K562 (cell line): ENCODE measurements around the gene ACSF2. TPM values are rescaled to one million over a fixed set of nuclear protein-coding genes. Genes with fewer than 3 reads are reported as not detected.

Experiments used
- ATAC-seq: fragments of 200-7000 bp; cut with Tn5 transposase; 3 replicates; pipeline ENCODE4 v1.9.1; 2020; ENCODE audit warnings: moderate library complexity
- BruUV-seq: library from RNA; stranded (reverse); fragments of 400-500 nt; replicated peaks from 2 replicates; lab custom pipeline; 2021; lab: Mats Ljungman, UMichigan
- CTCF ChIA-PET: fragments of 300-600 bp; formaldehyde crosslinking; extraction: SDS; loops from one replicate; lab custom pipeline; 2021; ENCODE audit warnings: low intra/inter-chr PET ratio; lab: Yijun Ruan, JAX
- POLR2A ChIA-PET: fragments of 300-600, 350-650 bp; sonication (Branson Sonifier 250); formaldehyde crosslinking; extraction: SDS; loops from one replicate; lab custom pipeline; 2021; ENCODE audit warnings: antibody characterized with exemption, inconsistent platforms; lab: Yijun Ruan, JAX
- DNase-seq, 4 experiments: peaks; one replicate each; pipeline versions ENCODE4 v3.0.0 to v3.0.0-alpha.2; 2011 to 2018; ENCODE audit warnings: low spot score in 3 of 4, mixed read lengths in 3 of 4; ENCODE audit errors: extremely low read depth in 1 of 4
- FAIRE-seq: peaks from 2 replicates; lab custom pipeline; 2011; peaks lifted over from hg19 to GRCh38; lab: Jason Lieb, UNC
- H2AFZ ChIP-seq: 2 replicates; pipeline ENCODE4 v1.6.0; 2011; ENCODE audit warnings: low read depth, low read length, control low read depth, inconsistent platforms
- H3K27ac ChIP-seq: fragments of 200-600 bp; 3 replicates; pipeline ENCODE4 v1.8.0; 2011; ENCODE audit warnings: low read depth, mild to moderate bottlenecking, control low read depth, inconsistent platforms, low read length, moderate library complexity, mixed read lengths; ENCODE audit errors: extremely low read depth
- H3K27me3 ChIP-seq, 2 experiments: fragments of 300-600 bp in 1 of 2; 2 replicates in 1 of 2; 3 replicates in 1 of 2; pipeline versions ENCODE4 v1.6.0 to v1.8.0; 2011; ENCODE audit warnings: inconsistent platforms in 2 of 2, low read length in 2 of 2, mild to moderate bottlenecking in 1 of 2, mixed read lengths in 1 of 2, moderate library complexity in 1 of 2; ENCODE audit not compliant: control insufficient read depth in 2 of 2, insufficient read depth in 2 of 2
- H3K36me3 ChIP-seq: fragments of 300-600 bp; 3 replicates; pipeline ENCODE4 v1.8.0; 2011; ENCODE audit warnings: mild to moderate bottlenecking, low read length, inconsistent platforms; ENCODE audit not compliant: control insufficient read depth, insufficient read depth
- H3K4me1 ChIP-seq, 2 experiments: fragments of 200-600 bp in 1 of 2; replicated peaks in 1 of 2; 2 replicates in 1 of 2; 3 replicates in 1 of 2; pipeline versions ENCODE4 v1.5.1 to v1.8.0; 2011; ENCODE audit warnings: inconsistent platforms in 2 of 2, low read length in 2 of 2, mild to moderate bottlenecking in 1 of 2, mixed read lengths in 1 of 2, moderate library complexity in 1 of 2; ENCODE audit not compliant: control insufficient read depth in 2 of 2, insufficient read depth in 2 of 2
- H3K4me2 ChIP-seq: 2 replicates; pipeline ENCODE4 v1.6.1; 2011; ENCODE audit warnings: low read length, control low read depth, inconsistent platforms, mixed read lengths; ENCODE audit not compliant: insufficient read depth
- H3K4me3 ChIP-seq: fragments of 200-600 bp; sonication (generic), shearing (Covaris generic); 2 replicates; pipeline ENCODE4 v1.5.1; 2016; ENCODE audit warnings: control low read depth, inconsistent platforms
- H3K79me2 ChIP-seq: fragments of 200-600 bp; 3 replicates; pipeline ENCODE4 v1.8.0; 2011; ENCODE audit warnings: low read length, inconsistent platforms; ENCODE audit not compliant: control insufficient read depth, insufficient read depth
- H3K9ac ChIP-seq, 2 experiments: 2 replicates each; pipeline versions ENCODE4 v1.6.0 to v1.6.1; 2011; ENCODE audit warnings: low read depth in 2 of 2, low read length in 2 of 2, control low read depth in 1 of 2, inconsistent platforms in 1 of 2, mild to moderate bottlenecking in 1 of 2, mixed read lengths in 1 of 2; ENCODE audit not compliant: insufficient read depth in 1 of 2
- H3K9me1 ChIP-seq: one replicate; pipeline ENCODE4 v1.6.0; 2011; ENCODE audit warnings: inconsistent platforms, mild to moderate bottlenecking, low read length, moderate library complexity; ENCODE audit not compliant: control insufficient read depth, insufficient read depth
- H3K9me3 ChIP-seq: replicated peaks from 2 replicates; pipeline ENCODE4 v1.5.1; 2011; ENCODE audit warnings: low read depth, low read length, inconsistent platforms; ENCODE audit not compliant: control insufficient read depth, insufficient read depth
- H4K20me1 ChIP-seq: replicated peaks from 2 replicates; pipeline ENCODE4 v1.6.1; 2011; ENCODE audit warnings: low read length, inconsistent platforms, mixed read lengths; ENCODE audit not compliant: control insufficient read depth, insufficient read depth
- ATF2 ChIP-seq: sonication (generic); formaldehyde crosslinking; IDR thresholded peaks from 2 replicates; pipeline ENCODE4 v1.8.1; 2022; ENCODE audit warnings: missing genetic modification reagents
- BRD4 ChIP-seq: fragments of 200-600 bp; sonication (generic); IDR thresholded peaks from 2 replicates; pipeline ENCODE4 v1.6.1; 2017; ENCODE audit warnings: inconsistent platforms
- CXXC5 ChIP-seq: fragments of 250-450 bp; sonication (Bioruptor Pico); IDR thresholded peaks from 2 replicates; pipeline ENCODE4 v1.8.0; 2022; ENCODE audit warnings: inconsistent platforms, mild to moderate bottlenecking, moderate library complexity
- GABPB2 ChIP-seq: fragments of 250-450 bp; sonication (Bioruptor Pico); conservative IDR thresholded peaks from 2 replicates; pipeline ENCODE4 v1.5.1; 2021; ENCODE audit warnings: mild to moderate bottlenecking
- HMGXB4 ChIP-seq: sonication (generic); formaldehyde crosslinking; IDR thresholded peaks from 2 replicates; pipeline ENCODE4 v1.8.1; 2023; ENCODE audit warnings: mild to moderate bottlenecking, missing genetic modification reagents
- HNRNPL ChIP-seq: fragments of 200-400 bp; formaldehyde crosslinking; IDR thresholded peaks from 2 replicates; pipeline ENCODE4 v1.6.1; 2017; ENCODE audit warnings: low read depth, mild to moderate bottlenecking, low read length
- MAFF ChIP-seq: IDR thresholded peaks from 2 replicates; pipeline ENCODE4 v1.6.1; 2012; ENCODE audit warnings: low read length, improper control_type of control experiment
- SMARCA5 ChIP-seq: fragments of 450-650 bp; IDR thresholded peaks from 2 replicates; pipeline ENCODE4 v1.6.1; 2016
- SP2 ChIP-seq: IDR thresholded peaks from 2 replicates; pipeline ENCODE4 v1.6.1; 2011; ENCODE audit warnings: mild to moderate bottlenecking, low read depth, low read length, moderate library complexity; ENCODE audit not compliant: poor library complexity, severe bottlenecking; ENCODE audit errors: extremely low read depth
- ZNF318 ChIP-seq, 2 experiments: fragments of 450-650 bp; IDR thresholded peaks; 2 replicates each; pipeline ENCODE4 v1.6.1; 2016; ENCODE audit warnings: mild to moderate bottlenecking in 2 of 2, borderline replicate concordance in 1 of 2, low read depth in 1 of 2, moderate library complexity in 1 of 2
- ZNF644 ChIP-seq: fragments of 200-800 bp; sonication (Bioruptor generic); IDR thresholded peaks from 2 replicates; pipeline ENCODE4 v1.6.1; 2016; ENCODE audit warnings: low read depth, missing genetic modification characterization, missing compliant biosample characterization
- ZNF695 ChIP-seq: fragments of 450-650 bp; formaldehyde crosslinking; IDR thresholded peaks from 2 replicates; pipeline ENCODE4 v1.4.0; 2020; ENCODE audit warnings: mild to moderate bottlenecking, moderate library complexity
- WGBS: fragments of 100-300 bp; shearing (Covaris generic); methylation state at CpG from one replicate; pipeline ENCODE4 v1.1.6; 2016; ENCODE audit warnings: low coverage, mixed read lengths; ENCODE audit not compliant: insufficient coverage; ENCODE audit errors: missing lambda C conversion rate; 5-methylcytosine and 5-hydroxymethylcytosine counted together
- in situ Hi-C: fragments of 300-500 bp; cut with MboI; formaldehyde crosslinking; loops from 4 replicates; pipeline ENCODE4 v1.15.0; 2018; ENCODE audit warnings: inconsistent platforms, mixed read lengths
- intact Hi-C: fragments of 100-400 bp; cut with micrococcal nuclease; formaldehyde crosslinking; loops from 2 replicates; pipeline ENCODE4 v1.14.2; 2022
- polyA plus RNA-seq, 8 experiments: library from polyadenylated mRNA; depleted of rRNA in 4 of 8; stranded (reverse) in 5 of 8; unstranded in 3 of 8; fragments of >200 nt; fragmentation: Nextera tagmentation in 2 of 8; fragmentation: Illumina TruSeq in 1 of 8; extraction: Ambion mirVana in 2 of 8; extraction: Trizol in 1 of 8; gene quantifications; 2 replicates each; pipeline versions ENCODE4 v1.2.1 to v1.2.3, GENCODE V29; 2011 to 2014; ENCODE audit warnings: inconsistent platforms in 1 of 8, missing spikeins in 1 of 8
- total RNA-seq, 7 experiments: library from RNA; depleted of rRNA in 6 of 7; stranded (reverse); fragments of >200 nt in 6 of 7; fragmentation: Illumina TruSeq in 2 of 7; extraction: Trizol in 2 of 7; gene quantifications; 2 replicates each; pipeline versions ENCODE4 v1.2.1 to v1.2.3, GENCODE V29; 2011 to 2021; ENCODE audit warnings: low replicate concordance in 1 of 7

ACSF2 gene
- total and polyA plus RNA-seq, 9 of the 15 experiments (the other 6 are each of a cell fraction or from before 2014, with no cell fraction given), result 0.89 to 6.1 (median 3.5) TPM

- no peak overlapping the region for H2AFZ ChIP-seq
- POLR2A ChIA-PET, result no interaction called here
- H3K9me3 ChIP-seq, result no peaks in the 10 kb centered on the region
- 0 out of 2 replicates have a peak, but pooled peaks cover 3% of the 10 kb centered on the region for H4K20me1 ChIP-seq
- DNase-seq, result no peak
- H3K4me1 ChIP-seq, result no peaks in the 10 kb centered on the region
- ATAC-seq, result no peak
- intact Hi-C loops, result no loop called here
- in situ Hi-C loops, result no loop called here
- no peak overlapping the region for H3K4me3 ChIP-seq
- H3K79me2 ChIP-seq, result no peaks in the 10 kb centered on the region
- CTCF ChIA-PET, result interaction anchor here (0.6 kb wide), 1 partner anchor 1163 kb away, joined by 3 read pairs; no protein-coding TSS in a partner anchor
- no peak overlapping the region for H3K4me2 ChIP-seq
- H3K36me3 ChIP-seq, result no peaks in the 10 kb centered on the region
- no peak for FAIRE-seq
- BruUV-seq, result no TSS peak
- H3K9me1 ChIP-seq, result no peaks in the 10 kb centered on the region
- no peaks in the 10 kb centered on the region for H3K27me3 ChIP-seq
- H3K9ac ChIP-seq, result no peak overlapping the region
- 29% methylated on average over 3 of the region's 3 CpGs for WGBS
- H3K27ac ChIP-seq, result no peak overlapping the region
- TF ChIP-seq BRD4 (no peak), ZNF318 (IDR thresholded peaks at IDR 0.05; ENCODE audit: borderline replicate concordance in 1 of 2, low read depth in 1 of 2) (no peak), ATF2 (CRISPR knock-in tag) (no peak), HNRNPL (no peak), MAFF (no peak), ZNF695 (CRISPR knock-in tag) (no peak), SP2 (no peak), GABPB2 (no peak), CXXC5 (CRISPR knock-in tag) (no peak), SMARCA5 (no peak), ZNF644 (tag) (no peak), HMGXB4 (CRISPR knock-in tag) (no peak)
These were observed 11.2 kb upstream of the ACSF2 start for GRCh38 chr17:50414808-50415207.
